Ovary (tissue), 3 donors: ENCODE measurements around the gene VGLL4.

Experiments used
- CTCF ChIP-seq, 3 donors: fragments of 450-650 bp in 2 of 3; fragments of 200-600 bp in 1 of 3; IDR thresholded peaks; one replicate each; pipeline versions ENCODE4 v1.5.1 to v1.8.0; 2016 to 2022; ENCODE audit warnings: antibody characterized with exemption in 3 of 3, mild to moderate bottlenecking in 1 of 3
- POLR2A ChIP-seq: fragments of 450-650 bp; IDR thresholded peaks from one replicate; pipeline ENCODE4 v1.6.1; 2017; ENCODE audit warnings: antibody characterized with exemption, mild to moderate bottlenecking, moderate library complexity
- donor health status: DM: no; HTN: no; CAD: no.

GRCh38 chr3:11539218-11539617 lies 104.5 kb downstream of the VGLL4 start:
- no peak for TF ChIP-seq CTCF (IDR thresholded peaks at IDR 0.05)
- no peak for TF ChIP-seq POLR2A
